Omental fat pad (tissue), 4 donors: ENCODE data around the gene MYO6. TPM values are rescaled to one million over a fixed set of nuclear protein-coding genes. Genes with fewer than 3 reads are reported as not detected.

Experiments used
- ATAC-seq: fragments of 150-250 bp; one replicate; pipeline ENCODE4 v1.9.1; 2016; ENCODE audit warnings: mild to moderate bottlenecking, moderate library complexity; ENCODE audit not compliant: low FRiP score
- DNase-seq: peaks from one replicate; pipeline ENCODE4 v3.0.0-alpha.2; 2019; ENCODE audit warnings: low spot score
- total RNA-seq, 4 donors: library from RNA; depleted of rRNA; stranded (reverse); fragments of >200 nt; gene quantifications; one replicate each; pipeline ENCODE4 v1.1.0, GENCODE V29; 2016
- TF ChIP-seq, protein P1 (sequence below), 3 donors: fragments of 450-650 bp; IDR thresholded peaks; one replicate each; pipeline ENCODE4 v1.5.1; 2016 to 2017; ENCODE audit warnings: antibody characterized with exemption in 3 of 3, mild to moderate bottlenecking in 3 of 3, moderate library complexity in 2 of 3

MYO6 gene
- total RNA-seq, 4 donors from 2014 or later, result 12.7 to 31.1 (median 15.6) TPM

DNA sequence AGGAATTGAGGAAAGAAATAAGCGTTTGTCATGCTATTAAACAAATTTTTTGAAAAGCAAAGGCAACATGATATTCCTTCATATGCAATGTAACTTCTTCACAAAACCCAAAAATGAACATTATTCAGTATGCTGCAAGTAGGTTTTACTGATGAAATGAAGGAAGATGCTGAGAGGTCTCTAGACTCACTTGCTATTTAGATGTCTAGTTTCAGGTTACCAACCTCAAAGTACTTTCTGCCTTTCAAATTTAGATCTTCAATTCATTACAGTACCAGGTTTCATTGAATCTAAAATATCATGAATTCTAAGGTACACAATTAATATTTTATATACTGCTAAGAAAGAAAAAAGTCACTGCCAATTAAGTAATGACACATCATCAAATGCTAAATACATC, 39.9 kb downstream of the MYO6 start:
- TF ChIP-seq, protein P1, sequence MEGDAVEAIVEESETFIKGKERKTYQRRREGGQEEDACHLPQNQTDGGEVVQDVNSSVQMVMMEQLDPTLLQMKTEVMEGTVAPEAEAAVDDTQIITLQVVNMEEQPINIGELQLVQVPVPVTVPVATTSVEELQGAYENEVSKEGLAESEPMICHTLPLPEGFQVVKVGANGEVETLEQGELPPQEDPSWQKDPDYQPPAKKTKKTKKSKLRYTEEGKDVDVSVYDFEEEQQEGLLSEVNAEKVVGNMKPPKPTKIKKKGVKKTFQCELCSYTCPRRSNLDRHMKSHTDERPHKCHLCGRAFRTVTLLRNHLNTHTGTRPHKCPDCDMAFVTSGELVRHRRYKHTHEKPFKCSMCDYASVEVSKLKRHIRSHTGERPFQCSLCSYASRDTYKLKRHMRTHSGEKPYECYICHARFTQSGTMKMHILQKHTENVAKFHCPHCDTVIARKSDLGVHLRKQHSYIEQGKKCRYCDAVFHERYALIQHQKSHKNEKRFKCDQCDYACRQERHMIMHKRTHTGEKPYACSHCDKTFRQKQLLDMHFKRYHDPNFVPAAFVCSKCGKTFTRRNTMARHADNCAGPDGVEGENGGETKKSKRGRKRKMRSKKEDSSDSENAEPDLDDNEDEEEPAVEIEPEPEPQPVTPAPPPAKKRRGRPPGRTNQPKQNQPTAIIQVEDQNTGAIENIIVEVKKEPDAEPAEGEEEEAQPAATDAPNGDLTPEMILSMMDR (IDR thresholded peaks at IDR 0.05), result no peak
- DNase-seq (no peak), ATAC-seq (no peak)

- ATAC-seq, result no peak
- no peak for DNase-seq
- TF ChIP-seq, protein P1 (IDR thresholded peaks at IDR 0.05), result no peak
Measured at GRCh38 chr6:75791881-75792280, 42.8 kb downstream of the MYO6 start.

- ATAC-seq (no peak), DNase-seq (no peak)
- TF ChIP-seq, protein P1 (IDR thresholded peaks at IDR 0.05), result no peak
Measured at GRCh38 chr6:75794351-75794846, 45.4 kb downstream of the MYO6 start.

DNA sequence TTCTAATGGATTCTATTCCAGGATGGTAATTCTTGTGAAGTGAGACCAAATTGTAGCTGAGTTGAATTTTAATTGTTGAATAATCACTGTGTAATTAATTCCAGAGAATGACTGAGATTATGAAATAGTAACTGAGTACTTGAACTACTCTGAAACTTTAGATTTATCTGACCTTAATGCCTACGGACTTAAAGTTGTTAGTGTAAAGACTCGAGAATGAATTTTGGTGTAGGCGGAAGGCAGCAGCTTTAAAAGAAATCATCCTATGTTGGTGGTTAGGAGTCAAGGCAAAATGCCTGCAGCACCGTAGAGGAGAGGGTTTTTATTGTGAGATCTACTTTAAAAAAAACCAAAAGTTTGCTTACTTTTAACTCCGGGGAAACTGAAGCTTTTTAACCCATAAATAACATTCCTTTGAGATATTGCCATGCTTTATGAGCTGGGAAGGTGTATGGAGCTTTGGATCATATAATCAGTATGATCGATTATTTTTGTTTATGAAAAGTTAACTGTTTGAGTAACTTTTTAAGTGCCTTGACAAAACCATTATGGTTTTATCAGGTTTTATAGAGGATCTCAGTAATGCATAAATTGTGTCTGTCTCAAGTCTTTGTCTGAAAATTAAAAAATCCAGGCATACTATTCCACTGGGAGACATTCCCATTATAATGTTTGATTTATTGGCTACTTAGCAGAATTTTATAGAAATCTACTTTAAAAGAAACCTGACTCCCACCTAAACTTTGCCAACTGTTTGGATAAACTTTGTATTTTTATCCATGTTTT, 46.1 kb downstream of the MYO6 start:
- DNase-seq (no peak), ATAC-seq (no peak)
- TF ChIP-seq, protein P1 (IDR thresholded peaks at IDR 0.05), result no peak

- ATAC-seq, result no peak
- DNase-seq, result no peak
- TF ChIP-seq, protein P1 (IDR thresholded peaks at IDR 0.05), result no peak
Measured at GRCh38 chr6:75796723-75797122, 47.7 kb downstream of the MYO6 start.

DNA sequence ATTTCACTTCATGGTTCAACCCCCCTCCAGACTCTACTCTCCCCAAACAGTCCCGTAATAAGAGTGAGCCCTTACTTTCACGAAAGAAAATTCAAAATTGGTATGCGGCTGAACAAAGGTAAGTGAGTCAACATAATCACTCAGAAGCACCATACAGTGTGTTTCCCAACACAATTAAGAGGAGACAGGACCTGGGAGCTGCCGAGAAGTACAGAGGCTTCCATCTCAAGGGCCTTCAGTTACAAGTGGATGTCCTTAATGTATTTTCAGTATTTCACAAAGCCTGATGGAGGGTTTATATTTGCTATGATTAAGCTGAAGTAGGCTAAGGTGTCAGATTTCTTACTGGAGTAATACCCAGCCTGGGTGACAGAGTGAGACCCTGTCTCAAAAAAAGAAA, 51.1 kb downstream of the MYO6 start:
- no peak for DNase-seq
- TF ChIP-seq, protein P1 (IDR thresholded peaks at IDR 0.05), result no peak
- ATAC-seq, result no peak
